T-cell (primary cell): ENCODE results near the gene ADARB2. TPM values are rescaled to one million over a fixed set of nuclear protein-coding genes. Genes with fewer than 3 reads are reported as not detected.
A peak's percentile ranks its signal among the peaks of the same experiment; 100 is the strongest.

Source experiments
- ATAC-seq, 4 experiments: fragments of 200-7000 bp in 3 of 4; fragments of 150-1000 bp in 1 of 4; cut with Tn5 transposase; replicated peaks in 1 of 4; 1 replicate in 3 of 4; 2 replicates in 1 of 4; pipeline ENCODE4 v1.10.0; 2021; ENCODE audit warnings: moderate library complexity in 3 of 4, mild to moderate bottlenecking in 2 of 4, moderate number of reproducible peaks in 1 of 4
- CTCF ChIA-PET, 2 donors: fragments of 300-600 bp; sonication (Branson Sonifier 250); formaldehyde crosslinking; loops; one replicate each; lab custom pipeline; 2022; ENCODE audit warnings: antibody characterized with exemption in 2 of 2; lab: Charles Lee
- POLR2A ChIA-PET, 2 donors: fragments of 300-600 bp; sonication (Branson Sonifier 250); formaldehyde crosslinking; loops; one replicate each; lab custom pipeline; 2022; ENCODE audit warnings: antibody characterized with exemption in 2 of 2; lab: Charles Lee
- DNase-seq, 35 experiments: peaks; one replicate each; pipeline versions ENCODE4 v3.0.0 to v3.0.0-alpha.2; 2013 to 2023
- H3K27ac ChIP-seq: one replicate; pipeline ENCODE4 v1.5.1; 2013; ENCODE audit warnings: low read length
- H3K27me3 ChIP-seq, 2 experiments: replicated peaks in 1 of 2; 1 replicate in 1 of 2; 2 replicates in 1 of 2; pipeline versions ENCODE4 v1.6.1 to v1.7.0; 2013; ENCODE audit warnings: low read length in 1 of 2, mixed read lengths in 1 of 2; ENCODE audit not compliant: control insufficient read depth in 2 of 2, insufficient read depth in 2 of 2; ENCODE audit errors: extremely low read depth in 1 of 2
- H3K36me3 ChIP-seq, 2 donors: 1 replicate in 1 of 2; 2 replicates in 1 of 2; pipeline versions ENCODE4 v1.6.1 to v1.7.0; 2013; ENCODE audit warnings: low read length in 1 of 2; ENCODE audit not compliant: control insufficient read depth in 2 of 2, insufficient read depth in 1 of 2; ENCODE audit errors: extremely low read depth in 1 of 2
- H3K4me1 ChIP-seq, 2 experiments: 1 replicate in 1 of 2; 2 replicates in 1 of 2; pipeline versions ENCODE4 v1.6.1 to v1.7.0; 2013; ENCODE audit warnings: low read length in 2 of 2, mixed read lengths in 1 of 2; ENCODE audit not compliant: insufficient read depth in 2 of 2, control insufficient read depth in 1 of 2; ENCODE audit errors: extremely low read depth in 1 of 2
- H3K4me3 ChIP-seq, 2 donors: 1 replicate in 1 of 2; 2 replicates in 1 of 2; pipeline versions ENCODE4 v1.5.1 to v1.7.0; 2013; ENCODE audit warnings: mild to moderate bottlenecking in 2 of 2, low read length in 1 of 2, moderate library complexity in 1 of 2; ENCODE audit not compliant: control insufficient read depth in 1 of 2; ENCODE audit errors: extremely low read depth in 1 of 2
- H3K9me3 ChIP-seq: 2 replicates; pipeline ENCODE4 v1.7.0; 2013
- H3K27ac Mint-ChIP-seq, 2 donors: one replicate each; pipeline ENCODE4 v1.8.0; 2020 to 2021; ENCODE audit warnings: mild to moderate bottlenecking in 2 of 2, mixed read lengths in 2 of 2
- H3K27me3 Mint-ChIP-seq, 2 donors: one replicate each; pipeline ENCODE4 v1.8.0; 2021 to 2022; ENCODE audit warnings: mixed read lengths in 2 of 2
- H3K36me3 Mint-ChIP-seq: one replicate; pipeline ENCODE4 v1.8.0; 2021; ENCODE audit warnings: mixed read lengths
- H3K4me1 Mint-ChIP-seq, 3 donors: one replicate each; pipeline ENCODE4 v1.8.0; 2020 to 2022; ENCODE audit warnings: mixed read lengths in 3 of 3, mild to moderate bottlenecking in 1 of 3
- H3K4me3 Mint-ChIP-seq, 3 donors: one replicate each; pipeline ENCODE4 v1.8.0; 2020 to 2022; ENCODE audit warnings: mild to moderate bottlenecking in 3 of 3, mixed read lengths in 3 of 3, moderate library complexity in 3 of 3
- H3K9me3 Mint-ChIP-seq, 3 donors: one replicate each; pipeline ENCODE4 v1.8.0; 2020 to 2022; ENCODE audit warnings: mixed read lengths in 3 of 3
- WGBS: methylation state at CpG from one replicate; pipeline ENCODE4 v1.1.5; 2013; ENCODE audit warnings: missing lambda C conversion rate; ENCODE audit not compliant: insufficient coverage; 5-methylcytosine and 5-hydroxymethylcytosine counted together
- total RNA-seq, 35 experiments: library from RNA in 6 of 35; stranded (reverse) in 6 of 35; fragments of 120-200 nt in 1 of 35; gene quantifications; one replicate each; pipeline versions ENCODE4 v1.2.1 to v1.2.4 and lab custom pipeline; 2013 to 2026

ADARB2 gene
- total RNA-seq, 5 donors from 2014 or later (not counting 1 experiment from before 2014, with no cell fraction given), result 0.07 to 4.0 (median 0.41) TPM

DNA sequence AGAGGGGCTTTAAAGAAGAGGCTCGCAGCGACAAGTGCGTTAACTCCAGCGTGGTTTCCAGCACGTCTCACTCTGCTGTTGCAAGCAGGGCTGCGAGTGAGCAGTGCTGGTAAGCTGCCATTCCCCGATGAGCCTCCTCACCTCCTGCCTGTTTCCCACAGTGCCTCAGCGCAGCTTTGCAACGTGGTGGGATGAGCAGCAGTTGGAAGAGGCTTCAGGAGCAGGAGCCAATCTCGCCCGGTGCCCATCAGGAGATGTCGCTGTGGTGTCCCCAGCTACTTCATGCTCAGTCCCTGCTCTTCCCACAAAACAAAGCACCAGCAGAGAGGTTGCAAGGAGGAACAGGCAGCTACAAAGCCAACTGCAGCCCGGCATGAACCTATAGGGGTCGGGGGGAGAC, 2.4 kb upstream of the ADARB2 start:
- Histone ChIP-seq H3K4me3 (no peak overlapping the region), H3K4me1 (peaks cover 0 to 16% of the 10 kb centered on the region in 2 experiments), H3K9me3 (no peaks in the 10 kb centered on the region), H3K27ac (no peak overlapping the region), H3K27me3 (peaks cover 17 to 54% of the 10 kb centered on the region in 2 experiments), H3K36me3 (no peaks in the 10 kb centered on the region)
- Mint-ChIP-seq H3K4me1 (peaks cover 0 to 22% (median 9%) of the 10 kb centered on the region in 3 donors), H3K9me3 (no peaks in the 10 kb centered on the region), H3K4me3 (no peak overlapping the region), H3K27me3 (peaks cover 63 to 82% of the 10 kb centered on the region in 2 donors), H3K36me3 (no peaks in the 10 kb centered on the region), H3K27ac (no peak overlapping the region)
- ChIA-PET POLR2A (interaction anchor here in 1 of 2 donors (0.6 kb wide), 1 partner anchor 43 kb away, joined by 5 read pairs; no protein-coding TSS in a partner anchor), CTCF (no interaction called here)
- DNase-seq (no peak), ATAC-seq (no peak)
- 76% methylated on average over 8 of the region's 14 CpGs for WGBS

DNA sequence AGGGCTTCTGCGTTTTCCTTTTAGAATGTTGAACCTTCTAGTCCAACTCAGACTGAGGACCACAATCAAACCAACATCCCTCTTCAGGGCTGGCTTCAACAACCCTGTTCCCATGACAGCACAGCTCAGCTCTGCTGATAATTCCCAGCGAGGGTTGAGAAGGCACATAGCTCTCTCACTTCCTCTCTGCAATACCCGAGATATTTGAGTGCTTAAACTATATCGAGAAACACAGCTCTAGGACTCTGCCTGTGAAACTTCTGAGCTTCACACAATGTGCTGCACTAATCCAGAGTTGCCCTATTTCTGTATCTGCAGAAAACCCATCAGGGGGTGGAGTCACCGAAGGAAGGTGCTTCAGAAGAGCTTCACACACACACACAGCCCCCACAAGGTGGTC, 1.6 kb upstream of the ADARB2 start:
- Histone ChIP-seq H3K4me1 (peaks cover 0 to 16% of the 10 kb centered on the region in 2 experiments), H3K4me3 (no peak overlapping the region), H3K27ac (no peak overlapping the region), H3K27me3 (peaks cover 21 to 47% of the 10 kb centered on the region in 2 experiments), H3K36me3 (no peaks in the 10 kb centered on the region), H3K9me3 (no peaks in the 10 kb centered on the region)
- Mint-ChIP-seq H3K4me3 (no peak overlapping the region), H3K27me3 (peaks cover 68 to 80% of the 10 kb centered on the region in 2 donors), H3K4me1 (peaks cover 0 to 22% (median 9%) of the 10 kb centered on the region in 3 donors), H3K27ac (no peak overlapping the region), H3K36me3 (no peaks in the 10 kb centered on the region), H3K9me3 (no peaks in the 10 kb centered on the region)
- ATAC-seq, result no peak
- WGBS, result 38% methylated on average over 4 of the region's 5 CpGs
- DNase-seq, result no peak
- POLR2A ChIA-PET, result no interaction called here
- CTCF ChIA-PET, result no interaction called here

DNA sequence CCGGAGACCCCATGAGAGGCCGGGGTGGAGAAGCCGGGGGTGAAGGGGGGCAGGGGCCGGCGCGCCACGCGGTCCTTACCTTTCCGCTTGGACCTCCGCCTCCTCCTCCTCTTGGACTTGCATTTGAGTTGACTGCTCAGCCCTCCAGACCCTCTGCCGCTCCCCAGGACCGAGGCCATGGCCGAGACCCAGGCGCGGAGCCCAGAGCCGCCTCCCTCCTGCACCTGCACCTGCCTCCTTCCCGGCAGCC, 428 bp downstream of the ADARB2 start:
- ChIA-PET POLR2A (no interaction called here), CTCF (no interaction called here)
- peak overlapping the region in 2 of 3 donors; percentile 31 to 40 for H3K4me3 Mint-ChIP-seq
- Histone ChIP-seq H3K27me3 (peaks cover 21 to 44% of the 10 kb centered on the region in 2 experiments), H3K4me3 (peak overlapping the region in 1 of 2 donors; percentile 3), H3K4me1 (peaks cover 0 to 16% of the 10 kb centered on the region in 2 experiments), H3K36me3 (no peaks in the 10 kb centered on the region), H3K9me3 (no peaks in the 10 kb centered on the region), H3K27ac (no peak overlapping the region)
- ATAC-seq (no peak), DNase-seq (no peak)
- 2% methylated on average over 16 of the region's 17 CpGs for WGBS
- H3K4me1 Mint-ChIP-seq, result peaks cover 0 to 22% (median 9%) of the 10 kb centered on the region in 3 donors
- H3K27ac Mint-ChIP-seq, result no peak overlapping the region
- no peaks in the 10 kb centered on the region for H3K9me3 Mint-ChIP-seq
- peaks cover 60 to 77% of the 10 kb centered on the region in 2 donors for H3K27me3 Mint-ChIP-seq
- H3K36me3 Mint-ChIP-seq, result no peaks in the 10 kb centered on the region

DNA sequence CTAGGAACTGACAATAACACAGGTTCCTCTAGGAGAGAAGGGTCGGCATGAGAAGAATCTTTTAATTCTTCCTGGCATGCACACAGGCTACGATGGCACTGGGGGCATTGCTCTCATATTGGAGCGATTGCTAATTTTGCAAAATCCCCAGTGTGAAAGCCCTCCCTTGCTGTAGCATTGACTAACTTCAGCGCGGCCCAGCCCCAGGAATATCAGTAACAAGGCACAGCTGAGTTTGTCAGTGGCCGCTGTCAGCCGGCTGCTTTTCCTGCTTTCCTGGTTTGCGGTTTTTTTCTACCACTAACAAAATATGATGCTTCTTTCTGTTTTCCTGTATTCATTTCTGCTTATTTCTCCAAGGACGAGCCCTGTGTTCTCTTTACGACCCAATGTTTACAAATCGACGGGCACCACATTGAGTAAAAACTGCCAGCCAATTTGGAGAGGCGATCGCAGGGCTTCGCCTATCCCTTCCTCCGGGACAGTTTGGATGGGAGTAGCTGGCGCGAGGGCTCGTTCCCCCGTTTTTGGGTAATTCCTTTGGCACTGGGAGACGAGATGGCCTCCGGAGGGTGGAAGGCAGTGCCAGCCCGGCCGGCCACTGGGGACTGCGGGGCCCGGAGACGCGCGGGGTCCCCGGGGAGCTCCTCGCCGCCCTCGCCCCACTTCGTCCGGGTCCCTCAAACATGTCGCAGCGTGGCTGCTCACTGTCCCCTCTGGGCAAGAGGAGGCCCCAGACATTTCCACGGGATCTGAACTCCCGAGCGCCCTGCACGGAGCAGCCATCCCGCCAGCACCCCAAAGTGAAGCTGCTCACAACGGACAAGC, 967 bp downstream of the ADARB2 start:
- H3K9me3 ChIP-seq, result no peaks in the 10 kb centered on the region
- WGBS, result 9% methylated on average over 37 of the region's 43 CpGs
- CTCF ChIA-PET, result no interaction called here
- Mint-ChIP-seq H3K4me3 (peak overlapping the region in 2 of 3 donors; percentile 19 to 51), H3K9me3 (no peaks in the 10 kb centered on the region), H3K27me3 (peaks cover 60 to 80% of the 10 kb centered on the region in 2 donors), H3K4me1 (peaks cover 0 to 22% (median 9%) of the 10 kb centered on the region in 3 donors), H3K27ac (no peak overlapping the region), H3K36me3 (no peaks in the 10 kb centered on the region)
- H3K4me1 ChIP-seq, result peaks cover 0 to 16% of the 10 kb centered on the region in 2 experiments
- no peaks in the 10 kb centered on the region for H3K36me3 ChIP-seq
- ATAC-seq, result no peak
- no peak overlapping the region for H3K27ac ChIP-seq
- H3K4me3 ChIP-seq, result no peak overlapping the region
- POLR2A ChIA-PET, result no interaction called here
- no peak for DNase-seq
- H3K27me3 ChIP-seq, result peaks cover 21 to 42% of the 10 kb centered on the region in 2 experiments

DNA sequence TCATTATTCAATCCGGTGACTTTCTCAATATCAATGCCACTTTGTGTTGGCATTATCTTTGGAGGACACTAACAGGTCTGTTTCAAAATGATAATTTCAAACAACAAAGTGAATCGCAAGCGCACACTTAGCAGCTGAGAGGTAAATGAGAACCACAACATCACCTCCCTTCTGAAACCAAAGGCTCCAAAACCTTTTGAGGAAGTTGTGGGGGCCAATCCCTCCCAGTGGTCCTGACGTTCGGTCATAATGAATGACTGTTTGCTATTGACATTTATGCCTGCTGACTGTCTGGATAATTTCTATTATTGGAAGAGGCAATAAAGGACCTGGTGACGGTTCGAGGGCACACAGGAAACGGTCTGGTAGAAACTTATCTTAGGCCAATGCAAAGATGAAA, 1.8 kb downstream of the ADARB2 start:
- H3K9me3 ChIP-seq, result no peaks in the 10 kb centered on the region
- peaks cover 21 to 42% of the 10 kb centered on the region in 2 experiments for H3K27me3 ChIP-seq
- Mint-ChIP-seq H3K27me3 (peaks cover 58 to 81% of the 10 kb centered on the region in 2 donors), H3K36me3 (no peaks in the 10 kb centered on the region), H3K4me1 (peaks cover 0 to 22% (median 9%) of the 10 kb centered on the region in 3 donors), H3K4me3 (peak overlapping the region in 1 of 3 donors; percentile 51), H3K9me3 (no peaks in the 10 kb centered on the region), H3K27ac (no peak overlapping the region)
- H3K4me1 ChIP-seq, result peaks cover 0 to 16% of the 10 kb centered on the region in 2 experiments
- DNase-seq (no peak), ATAC-seq (no peak)
- ChIA-PET CTCF (no interaction called here), POLR2A (no interaction called here)
- H3K4me3 ChIP-seq, result no peak overlapping the region
- 25% methylated on average over 4 of the region's 8 CpGs for WGBS
- no peak overlapping the region for H3K27ac ChIP-seq
- H3K36me3 ChIP-seq, result no peaks in the 10 kb centered on the region

DNA sequence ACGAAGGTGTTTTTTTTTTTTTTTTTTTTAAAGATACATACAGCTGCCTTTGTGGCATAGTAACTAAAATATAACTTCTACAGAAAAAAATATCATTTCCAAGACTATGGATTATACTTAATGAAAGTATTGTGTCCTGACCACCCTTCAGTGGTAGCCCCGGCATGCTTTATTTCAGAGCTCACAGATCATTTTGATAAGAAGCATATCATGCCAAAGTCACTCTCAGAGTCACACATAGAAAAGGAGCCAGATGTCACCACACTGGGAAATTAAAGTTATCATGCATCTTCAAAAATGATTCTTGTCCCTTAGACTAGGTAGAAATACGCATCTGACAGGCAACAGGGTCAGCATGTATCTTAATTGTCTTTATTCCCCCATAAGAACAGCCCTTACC, 3.0 kb downstream of the ADARB2 start:
- ATAC-seq, result no peak
- no peaks in the 10 kb centered on the region for H3K36me3 ChIP-seq
- H3K4me3 ChIP-seq, result no peak overlapping the region
- WGBS, result 100% methylated on average over 2 of the region's 3 CpGs
- H3K4me3 Mint-ChIP-seq, result no peak overlapping the region
- H3K9me3 ChIP-seq, result no peaks in the 10 kb centered on the region
- H3K27ac Mint-ChIP-seq, result no peak overlapping the region
- H3K4me1 Mint-ChIP-seq, result peaks cover 0 to 22% (median 9%) of the 10 kb centered on the region in 3 donors
- ChIA-PET POLR2A (no interaction called here), CTCF (no interaction called here)
- no peaks in the 10 kb centered on the region for H3K36me3 Mint-ChIP-seq
- DNase-seq, result no peak
- no peaks in the 10 kb centered on the region for H3K9me3 Mint-ChIP-seq
- H3K27me3 Mint-ChIP-seq, result peaks cover 63 to 83% of the 10 kb centered on the region in 2 donors
- H3K27me3 ChIP-seq, result peaks cover 19 to 35% of the 10 kb centered on the region in 2 experiments
- H3K4me1 ChIP-seq, result peaks cover 0 to 16% of the 10 kb centered on the region in 2 experiments
- H3K27ac ChIP-seq, result no peak overlapping the region
